DOHH2 (cell line): ENCODE data around the gene GRID2.

Experiments used
- H3F3A ChIP-seq: fragments of 200-600 bp; sonication (generic), shearing (Covaris generic); 2 replicates; pipeline ENCODE4 v1.6.0; 2016; ENCODE audit warnings: antibody characterized with exemption, mild to moderate bottlenecking; ENCODE audit not compliant: control insufficient read depth, insufficient read depth
- H3K27ac ChIP-seq: fragments of 200-600 bp; sonication (generic); 2 replicates; pipeline ENCODE4 v1.5.1; 2014; ENCODE audit warnings: low read depth, mild to moderate bottlenecking, low read length, moderate library complexity
- H3K27me3 ChIP-seq: fragments of 200-600 bp; sonication (generic); 2 replicates; pipeline ENCODE4 v1.6.1; 2014; ENCODE audit warnings: mild to moderate bottlenecking, low read length, mixed read lengths; ENCODE audit not compliant: control insufficient read depth
- H3K36me3 ChIP-seq: fragments of 200-600 bp; sonication (generic); 2 replicates; pipeline ENCODE4 v1.6.1; 2014; ENCODE audit warnings: mild to moderate bottlenecking, low read length, moderate library complexity, mixed read lengths; ENCODE audit not compliant: control insufficient read depth
- H3K4me1 ChIP-seq: fragments of 200-600 bp; sonication (generic); 2 replicates; pipeline ENCODE4 v1.6.1; 2014; ENCODE audit warnings: mild to moderate bottlenecking, low read length, mixed read lengths; ENCODE audit not compliant: control insufficient read depth
- H3K4me2 ChIP-seq: fragments of 200-600 bp; sonication (generic); 2 replicates; pipeline ENCODE4 v1.6.0; 2014; ENCODE audit warnings: mild to moderate bottlenecking, low read length, moderate library complexity
- H3K4me3 ChIP-seq: fragments of 200-600 bp; sonication (generic); 2 replicates; pipeline ENCODE4 v1.5.1; 2014; ENCODE audit warnings: mild to moderate bottlenecking, low read length, mixed read lengths
- H3K79me2 ChIP-seq: fragments of 200-600 bp; sonication (generic); 2 replicates; pipeline ENCODE4 v1.6.1; 2014; ENCODE audit warnings: mild to moderate bottlenecking, low read length, mixed read lengths; ENCODE audit not compliant: control insufficient read depth
- H3K9me2 ChIP-seq: fragments of 200-600 bp; sonication (generic); replicated peaks from 2 replicates; pipeline ENCODE4 v1.6.1; 2014; ENCODE audit warnings: mild to moderate bottlenecking, low read length, mixed read lengths; ENCODE audit not compliant: control insufficient read depth
- H3K9me3 ChIP-seq: fragments of 200-600 bp; sonication (generic); 2 replicates; pipeline ENCODE4 v1.6.1; 2014; ENCODE audit warnings: antibody characterized with exemption, low read length, mixed read lengths; ENCODE audit not compliant: control insufficient read depth, insufficient read depth
- H4K20me1 ChIP-seq: fragments of 200-600 bp; sonication (generic); 2 replicates; pipeline ENCODE4 v1.6.0; 2014; ENCODE audit warnings: low read depth, mild to moderate bottlenecking, antibody characterized with exemption, low read length, moderate library complexity; ENCODE audit not compliant: control insufficient read depth, insufficient read depth
- CTCF ChIP-seq: fragments of 200-600 bp; sonication (generic); IDR thresholded peaks from one replicate; pipeline ENCODE4 v1.5.1; 2014; ENCODE audit warnings: antibody characterized with exemption, mild to moderate bottlenecking, low read depth, low read length; ENCODE audit not compliant: poor library complexity, severe bottlenecking
- EZH2phosphoT487 ChIP-seq: fragments of 200-600 bp; sonication (generic); IDR thresholded peaks from 2 replicates; pipeline ENCODE4 v1.6.1; 2017; ENCODE audit warnings: borderline replicate concordance, mild to moderate bottlenecking, antibody characterized with exemption, low read length, moderate library complexity, mixed read lengths

Gene GRID2

GRCh38 chr4:92825791-92826190 is 522.0 kb downstream of the GRID2 start:
- Histone ChIP-seq H3K4me3 (no peak overlapping the region), H4K20me1 (no peaks in the 10 kb centered on the region), H3F3A (no peaks in the 10 kb centered on the region), H3K36me3 (no peaks in the 10 kb centered on the region), H3K27me3 (no peaks in the 10 kb centered on the region), H3K4me2 (no peak overlapping the region), H3K9me3 (no peaks in the 10 kb centered on the region), H3K4me1 (no peaks in the 10 kb centered on the region), H3K79me2 (no peaks in the 10 kb centered on the region), H3K27ac (no peak overlapping the region), H3K9me2 (no peaks in the 10 kb centered on the region)
- TF ChIP-seq CTCF: no peak
- no peak for TF ChIP-seq EZH2phosphoT487

- no peak for TF ChIP-seq CTCF
- no peak for TF ChIP-seq EZH2phosphoT487
- Histone ChIP-seq H3K27me3 (no peaks in the 10 kb centered on the region), H3K36me3 (no peaks in the 10 kb centered on the region)
These were observed 527.0 kb downstream of the GRID2 start for GRCh38 chr4:92830771-92831170.

GRCh38 chr4:92840880-92841279 is 537.1 kb downstream of the GRID2 start:
- H3K9me2 ChIP-seq: no peaks in the 10 kb centered on the region
- no peak overlapping the region for H3K4me2 ChIP-seq
- no peak overlapping the region for H3K4me3 ChIP-seq
- no peak overlapping the region for H3K27ac ChIP-seq
- no peaks in the 10 kb centered on the region for H3K4me1 ChIP-seq
- TF ChIP-seq EZH2phosphoT487 (no peak), CTCF (no peak)
- no peaks in the 10 kb centered on the region for H3K27me3 ChIP-seq
- H3F3A ChIP-seq: no peaks in the 10 kb centered on the region
- H3K36me3 ChIP-seq: no peaks in the 10 kb centered on the region
- H3K9me3 ChIP-seq: no peaks in the 10 kb centered on the region
- no peaks in the 10 kb centered on the region for H4K20me1 ChIP-seq
- H3K79me2 ChIP-seq: no peaks in the 10 kb centered on the region

More at GRCh38 chr4:92830771-92831170, 527.0 kb downstream of the GRID2 start:
- Histone ChIP-seq H3K4me1 (no peaks in the 10 kb centered on the region), H3F3A (no peaks in the 10 kb centered on the region), H3K4me3 (no peak overlapping the region), H3K9me3 (no peaks in the 10 kb centered on the region), H3K9me2 (no peaks in the 10 kb centered on the region), H3K4me2 (no peak overlapping the region), H4K20me1 (no peaks in the 10 kb centered on the region), H3K27ac (no peak overlapping the region), H3K79me2 (no peaks in the 10 kb centered on the region)

GRCh38 chr4:92843784-92844183 is 540.0 kb downstream of the GRID2 start:
- no peaks in the 10 kb centered on the region for H4K20me1 ChIP-seq
- H3K27ac ChIP-seq: no peak overlapping the region
- H3K9me2 ChIP-seq: no peaks in the 10 kb centered on the region
- H3K9me3 ChIP-seq: no peaks in the 10 kb centered on the region
- H3K27me3 ChIP-seq: no peaks in the 10 kb centered on the region
- no peak for TF ChIP-seq CTCF
- no peak for TF ChIP-seq EZH2phosphoT487
- no peaks in the 10 kb centered on the region for H3K4me1 ChIP-seq
- no peak overlapping the region for H3K4me3 ChIP-seq
- no peaks in the 10 kb centered on the region for H3K79me2 ChIP-seq
- H3K36me3 ChIP-seq: no peaks in the 10 kb centered on the region
- no peak overlapping the region for H3K4me2 ChIP-seq
- H3F3A ChIP-seq: no peaks in the 10 kb centered on the region
